ENCODE results near the gene MMP1. TPM values are rescaled to one million over a fixed set of nuclear protein-coding genes. Genes with fewer than 3 reads are reported as not detected.

MMP1 gene
- polyA plus RNA-seq, 1 of the 3 experiments (the other 2 are of a cell fraction): 5.9 TPM

- no peak overlapping the region for H3K4me3 ChIP-seq (ENCODE audit: low read depth in 2 of 2, low read length in 1 of 2)
- WGBS (ENCODE audit: low lambda C conversion rate): 59% methylated on average over 4 of the region's 4 CpGs
- DNase-seq: no peak
- ChIA-PET CTCF (interaction anchor here (1.1 kb wide), 1 partner anchor 10 kb away, joined by 3 read pairs; no protein-coding TSS in a partner anchor), POLR2A (no interaction called here)
- no peaks in the 10 kb centered on the region for H3K9me3 ChIP-seq
- H3K9me2 ChIP-seq: no peaks in the 10 kb centered on the region
- no peak overlapping the region for H2AFZ ChIP-seq (ENCODE audit: low read depth)
- no peak overlapping the region for H3K27ac ChIP-seq (ENCODE audit: low read depth in 2 of 2, low read length in 1 of 2)
- no peak overlapping the region for H3K9ac ChIP-seq
- H3K36me3 ChIP-seq (replicated peaks in 1 of 2; ENCODE audit: control insufficient read depth in 1 of 2, insufficient read depth in 2 of 2, low read length in 1 of 2): no peaks in the 10 kb centered on the region
- peaks cover 0 to under 1% of the 10 kb centered on the region in 2 experiments; a peak in 2 of 4 replicates for H3K4me1 ChIP-seq (ENCODE audit: control insufficient read depth in 1 of 2, insufficient read depth in 2 of 2, low read depth in 1 of 2, low read length in 1 of 2)
- no peak overlapping the region for H3K4me2 ChIP-seq
- no peaks in the 10 kb centered on the region for H3K27me3 ChIP-seq (ENCODE audit: insufficient read depth)
- peaks cover 10% of the 10 kb centered on the region for H3F3A ChIP-seq (replicated peaks; ENCODE audit: insufficient read depth)
- H3K79me2 ChIP-seq (ENCODE audit: insufficient read depth): no peaks in the 10 kb centered on the region
- H4K20me1 ChIP-seq (ENCODE audit: insufficient read depth): no peaks in the 10 kb centered on the region
- TF ChIP-seq IRF3 (IDR thresholded peaks at IDR 0.05; ENCODE audit: low read depth, low read length): no peak
- TF ChIP-seq NFIC (IDR thresholded peaks at IDR 0.05; ENCODE audit: borderline replicate concordance): no peak
- no peak for TF ChIP-seq ELF1 (IDR thresholded peaks at IDR 0.05)
- TF ChIP-seq SMC3 (IDR thresholded peaks at IDR 0.05; ENCODE audit: low read depth, low read length): no peak
- TF ChIP-seq NRF1 (IDR thresholded peaks at IDR 0.05; ENCODE audit: low read depth, low read length): no peak
- TF ChIP-seq RFX5 (IDR thresholded peaks at IDR 0.05; ENCODE audit: low read length): no peak
- TF ChIP-seq GATA2 (CRISPR knock-in tag; IDR thresholded peaks at IDR 0.05): no peak
- no peak for TF ChIP-seq RAD21 (IDR thresholded peaks at IDR 0.05; ENCODE audit: low read length)
- TF ChIP-seq ZBTB33 (IDR thresholded peaks at IDR 0.05; ENCODE audit: borderline replicate concordance, low read depth): no peak
- TF ChIP-seq SIN3A (IDR thresholded peaks at IDR 0.05; ENCODE audit: borderline replicate concordance, low read depth, low read length): no peak
- TF ChIP-seq CHD2 (IDR thresholded peaks at IDR 0.05; ENCODE audit: low read length, partially characterized antibody): no peak
- TF ChIP-seq FOSL2 (IDR thresholded peaks at IDR 0.05; ENCODE audit: borderline replicate concordance, low read depth): no peak
- no peak for TF ChIP-seq YY1 (IDR thresholded peaks at IDR 0.05; ENCODE audit: low read depth)
- TF ChIP-seq CTCF (IDR thresholded peaks at IDR 0.05): no peak
- TF ChIP-seq EZH2phosphoT487 (IDR thresholded peaks at IDR 0.05; ENCODE audit: borderline replicate concordance, low read depth): no peak
- TF ChIP-seq POLR2AphosphoS5 (IDR thresholded peaks at IDR 0.05; ENCODE audit: low read depth, low read length): no peak
- no peak for TF ChIP-seq MAX (IDR thresholded peaks at IDR 0.05; ENCODE audit: low read depth)
- no peak for TF ChIP-seq USF2 (IDR thresholded peaks at IDR 0.05; ENCODE audit: borderline replicate concordance, low read depth, low read length)
Measured at GRCh38 chr11:102800767-102801166, 2.8 kb upstream of the MMP1 start.
